Left colon (tissue), 2 donors: ENCODE measurements around the gene DDC. TPM values are rescaled to one million over a fixed set of nuclear protein-coding genes. Genes with fewer than 3 reads are reported as not detected.
"Not testable (repeated sequence)": the region's sequence is repeated elsewhere in the genome, so short reads cannot be mapped to it uniquely, and the experiment has no call there.

Experiments
- ATAC-seq: fragments of 200-7000 bp; cut with Tn5 transposase; one replicate; pipeline ENCODE4 v1.9.1; 2020; ENCODE audit warnings: mild to moderate bottlenecking, moderate library complexity
- DNase-seq, 2 donors: peaks; one replicate each; pipeline ENCODE4 v3.0.0-alpha.2; 2020
- intact Hi-C, 2 donors: fragments of 100-400 bp; cut with DNase I in 1 of 2; cut with micrococcal nuclease in 1 of 2; formaldehyde crosslinking; loops; one replicate each; pipeline versions ENCODE4 v1.11.2 to v1.14.0; 2022; cut with DNase I, micrococcal nuclease
- total RNA-seq, 2 donors: library from RNA; stranded (reverse); fragmentation: NEBNext Ultra II Directional; extraction: Animal tissue kit (Norgen Biotek cat#: 25700); gene quantifications; one replicate each; pipeline ENCODE4 v1.2.1, GENCODE V29; 2021
- donor health status: DM: no; HTN: no; CAD: no.
- donor health status: DM: yes; HTN: yes; CAD: no.

Gene DDC
- total RNA-seq, 2 donors from 2014 or later = 69.3 to 74.7 TPM

DNA sequence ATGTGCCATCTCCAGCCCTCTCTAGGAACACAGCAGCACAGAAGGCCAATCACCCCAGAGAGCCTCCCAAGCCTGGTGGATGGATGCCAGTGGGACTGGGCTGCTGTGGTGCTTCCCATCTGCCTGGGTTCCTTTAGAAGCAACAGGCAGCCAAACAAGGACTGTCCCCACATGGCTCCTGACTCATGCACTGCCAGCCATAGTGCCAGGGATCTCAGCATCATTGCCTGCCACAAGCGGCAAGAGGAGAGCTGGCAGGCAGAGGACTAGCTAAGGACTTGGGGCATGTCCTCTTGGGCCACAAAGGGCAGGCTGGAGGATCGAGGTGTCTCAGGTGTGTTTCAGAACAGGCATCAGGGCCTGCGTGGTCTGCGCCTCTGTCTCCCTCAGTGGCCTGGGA, 91.7 kb downstream of the DDC start:
- DNase-seq (no peak), ATAC-seq (no peak)
- intact Hi-C loops = loop anchor here in 1 of 2 donors (10.0 kb wide), 1 partner anchor 591 kb away; no protein-coding TSS in a partner anchor

GRCh38 chr7:50472427-50472826, 92.8 kb downstream of the DDC start:
- no peak for ATAC-seq
- intact Hi-C loops = loop anchor here in 1 of 2 donors (10.0 kb wide), 1 partner anchor 592 kb away; no protein-coding TSS in a partner anchor
- DNase-seq = no peak

- ATAC-seq = no peak
- intact Hi-C loops = loop anchor here in 1 of 2 donors (10.0 kb wide), 1 partner anchor 593 kb away; no protein-coding TSS in a partner anchor
- no peak for DNase-seq
These were observed 93.2 kb downstream of the DDC start for GRCh38 chr7:50471970-50472369.

GRCh38 chr7:50470250-50471163, 94.7 kb downstream of the DDC start:
- no peak for DNase-seq
- intact Hi-C loops = loop anchor here in 1 of 2 donors (10.0 kb wide), 1 partner anchor 594 kb away; no protein-coding TSS in a partner anchor
- no peak for ATAC-seq

GRCh38 chr7:50469181-50469580, 96.0 kb downstream of the DDC start:
- intact Hi-C loops = loop anchor here in 1 of 2 donors (2.0 to 10.0 kb wide), 2 partner anchors 210 to 686 kb away; no protein-coding TSS in a partner anchor
- ATAC-seq (no peak), DNase-seq (no peak)

DNA sequence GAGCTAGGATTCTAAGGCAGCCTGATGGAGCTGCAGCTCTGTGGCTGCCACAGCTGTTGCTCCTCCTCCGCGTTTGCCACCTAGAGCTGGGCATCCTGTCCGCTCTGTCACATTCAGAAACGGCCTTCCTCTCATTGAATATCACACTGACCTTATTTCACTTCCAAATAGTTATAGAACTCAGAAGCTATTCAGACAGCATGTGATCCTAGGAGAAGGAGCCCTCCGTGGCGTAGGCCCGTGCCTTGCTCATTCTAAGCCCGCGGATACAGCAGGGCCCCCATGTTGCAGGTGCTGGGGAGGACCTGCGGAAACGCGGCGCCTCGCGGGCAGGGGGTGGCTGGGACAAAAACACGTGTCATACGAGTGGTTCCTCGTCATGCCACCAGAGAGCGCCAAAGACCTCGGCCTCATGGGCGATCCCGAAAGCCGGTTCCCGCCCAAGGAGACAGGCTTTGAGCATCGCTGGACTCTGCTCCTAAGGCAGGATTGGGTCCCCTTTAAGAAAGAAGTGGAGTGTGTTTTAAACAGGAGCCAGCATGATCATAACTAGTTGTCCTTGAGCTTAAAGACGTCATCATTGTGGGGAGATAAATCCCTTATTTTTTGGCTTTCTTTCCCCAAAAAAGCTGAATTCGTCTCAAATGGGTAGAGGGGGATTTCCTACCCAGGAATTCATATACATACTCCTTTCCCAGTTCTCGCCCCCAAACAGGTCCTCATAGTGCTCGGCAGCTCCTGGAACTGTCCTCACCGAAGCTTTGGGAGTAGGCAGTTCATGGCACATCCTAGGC, 97.2 kb downstream of the DDC start:
- peak; percentile 97 for ATAC-seq
- DNase-seq = peak; percentile 66 to 85
- intact Hi-C loops = loop anchor here in 1 of 2 donors (2.0 to 10.0 kb wide), 2 partner anchors 211 to 687 kb away; no protein-coding TSS in a partner anchor

GRCh38 chr7:50466815-50467585, 98.2 kb downstream of the DDC start:
- intact Hi-C loops = loop anchor here in 1 of 2 donors (10.0 kb wide), 1 partner anchor 688 kb away; no protein-coding TSS in a partner anchor
- ATAC-seq = no peak
- DNase-seq = no peak

GRCh38 chr7:50463035-50463434, 102.2 kb downstream of the DDC start:
- no peak for DNase-seq
- no peak for ATAC-seq
- intact Hi-C loops = loop anchor here in 1 of 2 donors (10.0 kb wide), 1 partner anchor 692 kb away; no protein-coding TSS in a partner anchor

- DNase-seq (no peak), ATAC-seq (no peak)
- intact Hi-C loops = loop anchor here in 1 of 2 donors (10.0 kb wide), 1 partner anchor 692 kb away; no protein-coding TSS in a partner anchor
These were observed 102.8 kb downstream of the DDC start for GRCh38 chr7:50462361-50462760.

DNA sequence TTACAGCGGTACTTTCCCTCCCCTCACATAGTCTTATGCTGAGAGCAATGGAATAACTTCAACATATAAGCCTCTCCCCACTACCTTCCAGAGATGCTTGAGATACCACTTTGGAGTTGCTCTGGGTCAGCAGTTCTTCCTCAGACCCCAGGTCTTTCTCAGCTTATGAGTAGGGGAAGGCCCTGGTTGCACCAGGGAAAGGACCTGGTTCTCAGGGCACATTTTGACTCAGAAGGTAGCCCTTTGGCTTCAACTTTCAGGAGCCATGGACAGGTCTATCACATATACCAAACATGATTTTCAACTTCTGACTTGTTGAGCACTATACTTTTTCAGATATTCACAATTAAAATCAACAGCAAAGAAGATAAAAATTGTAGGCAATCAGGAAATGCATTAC, 103.5 kb downstream of the DDC start:
- no peak for DNase-seq
- ATAC-seq = no peak
- intact Hi-C loops = loop anchor here in 1 of 2 donors (10.0 kb wide), 1 partner anchor 693 kb away; no protein-coding TSS in a partner anchor

DNA sequence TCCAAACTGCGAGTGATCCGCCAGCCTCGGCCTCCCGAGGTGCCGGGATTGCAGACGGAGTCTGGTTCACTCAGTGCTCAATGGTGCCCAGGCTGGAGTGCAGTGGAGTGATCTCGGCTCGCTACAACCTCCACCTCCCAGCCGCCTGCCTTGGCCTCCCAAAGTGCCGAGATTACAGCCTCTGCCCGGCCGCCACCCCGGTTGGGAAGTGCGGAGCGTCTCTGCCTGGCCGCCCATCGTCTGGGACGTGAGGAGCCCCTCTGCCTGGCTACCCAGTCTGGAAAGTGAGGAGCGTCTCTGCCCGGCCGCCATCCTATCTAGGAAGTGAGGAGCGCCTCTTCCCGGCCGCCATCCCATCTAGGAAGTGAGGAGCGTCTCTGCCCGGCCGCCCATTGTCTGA, 106.0 kb downstream of the DDC start:
- DNase-seq, intact Hi-C loops, ATAC-seq: not testable (repeated sequence)

DNA sequence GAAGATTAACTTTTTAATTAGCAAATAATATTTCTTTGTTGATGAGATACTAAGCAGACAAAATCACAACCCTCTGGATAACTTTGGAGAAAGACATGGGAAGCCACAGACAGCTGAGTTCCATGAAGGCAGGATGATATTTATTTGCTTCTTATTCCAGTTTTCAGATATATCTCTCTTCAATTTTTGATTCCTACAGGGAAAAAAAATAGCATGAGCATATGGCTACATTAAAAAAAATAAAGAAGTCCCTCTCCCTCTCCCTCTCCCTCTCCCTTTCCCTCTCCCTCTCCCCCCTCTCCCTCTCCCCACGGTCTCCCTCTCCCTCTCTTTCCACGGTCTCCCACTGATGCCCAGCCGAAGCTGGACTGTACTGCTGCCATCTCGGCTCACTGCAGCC, 106.6 kb downstream of the DDC start:
- DNase-seq, ATAC-seq, intact Hi-C loops: not testable (repeated sequence)

- no peak for ATAC-seq
- intact Hi-C loops = no loop called here
These were observed 108.7 kb downstream of the DDC start for GRCh38 chr7:50456371-50457123.

DNA sequence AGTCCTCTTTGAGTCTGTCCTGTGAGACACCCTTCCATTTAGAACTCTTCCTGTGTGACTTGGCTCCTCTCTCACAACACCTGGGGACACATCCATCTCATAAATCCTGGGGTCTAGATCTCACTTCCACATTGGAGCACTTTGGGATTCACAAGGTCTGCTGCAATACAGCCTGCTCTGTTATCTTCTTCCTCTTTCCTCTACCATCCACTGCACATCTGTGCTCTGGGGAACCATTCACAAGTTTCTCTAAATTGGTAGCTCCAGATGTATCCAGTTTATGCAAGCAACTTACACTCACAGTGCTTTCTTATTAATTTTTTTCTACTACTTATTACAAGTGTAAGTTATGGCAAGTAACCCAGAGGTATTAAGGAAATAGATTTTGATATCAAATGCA, 109.5 kb downstream of the DDC start:
- intact Hi-C loops = no loop called here
- ATAC-seq (no peak), DNase-seq (no peak)

More at GRCh38 chr7:50456371-50457123, 108.7 kb downstream of the DDC start:
- no peak for DNase-seq

- no peak for ATAC-seq
- no peak for DNase-seq
- intact Hi-C loops = no loop called here
These were observed 110.2 kb downstream of the DDC start for GRCh38 chr7:50454968-50455367.

DNA sequence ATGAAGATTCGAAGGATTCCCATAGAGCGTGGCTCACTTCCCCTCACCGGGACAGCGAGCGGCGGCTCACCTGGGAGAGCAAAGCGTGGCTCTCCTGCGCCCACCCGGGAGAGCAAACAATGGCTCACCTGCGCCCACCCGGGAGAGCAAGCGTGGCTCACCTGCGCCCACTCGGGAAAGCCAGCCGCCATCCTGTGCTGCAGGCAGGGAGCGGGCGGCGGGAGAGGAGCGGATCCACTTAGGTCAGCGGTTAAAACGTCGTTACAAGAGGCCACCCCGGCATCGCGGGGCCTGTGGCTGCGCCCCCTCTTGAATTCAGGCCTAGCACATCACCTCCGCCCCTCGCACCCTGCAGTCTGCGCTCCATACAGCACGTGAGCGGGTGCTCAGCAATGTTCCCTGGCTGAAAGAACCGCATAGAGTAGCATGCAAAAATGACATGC, 114.6 kb downstream of the DDC start:
- intact Hi-C loops = no loop called here
- peak in 1 of 2 donors; percentile 45 for DNase-seq
- ATAC-seq = peak; percentile 15

DNA sequence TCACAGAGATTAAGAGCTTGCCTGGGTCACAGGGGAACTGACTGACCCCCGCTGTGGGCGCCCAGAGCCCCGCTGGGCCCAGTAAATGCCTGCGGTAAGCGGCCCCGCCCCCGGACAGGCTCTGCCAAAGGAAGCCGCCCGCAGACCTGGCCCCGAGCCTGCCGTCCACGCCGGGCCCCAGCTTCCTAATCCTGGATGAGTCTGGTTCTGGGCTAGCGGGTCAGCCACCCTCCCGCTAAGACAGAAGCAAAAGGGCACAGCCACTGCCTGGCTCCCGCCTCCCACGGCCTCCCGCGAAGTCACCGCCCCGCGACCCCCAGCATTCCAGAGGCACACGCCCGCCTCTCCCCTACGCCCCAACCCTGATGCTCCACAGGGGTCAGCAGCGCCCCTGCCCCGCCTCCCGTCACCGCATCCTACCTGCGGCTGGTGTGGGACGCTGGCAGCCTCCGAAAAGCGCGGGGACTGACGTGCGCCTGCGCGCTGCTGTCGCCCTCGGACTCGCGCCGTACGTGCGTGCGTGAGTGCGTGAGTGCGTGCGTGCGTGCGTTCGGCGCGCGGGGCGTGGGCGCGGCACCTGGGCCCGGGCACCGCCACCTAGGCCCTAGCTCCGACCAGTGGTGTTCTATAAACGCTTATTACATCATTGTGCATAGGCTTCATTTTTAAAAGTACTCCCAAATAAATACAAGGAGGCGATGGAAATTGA, 115.2 kb downstream of the DDC start, which contains the start of gene FIGNL1:
Gene FIGNL1, minus strand, starts transcription at position 470 of the 709 bp plus-strand sequence. CDS start 3,063 bp downstream, outside the sequence.
- peak; percentile 70 to 88 for DNase-seq
- intact Hi-C loops = no loop called here
- peak; percentile 100 for ATAC-seq
